Measurements from ENCODE around the gene GID8. TPM values are rescaled to one million over a fixed set of nuclear protein-coding genes. Genes with fewer than 3 reads are reported as not detected.

GID8 gene
- total RNA-seq, 1 experiment from 2014 or later = 35.6 TPM

DNA sequence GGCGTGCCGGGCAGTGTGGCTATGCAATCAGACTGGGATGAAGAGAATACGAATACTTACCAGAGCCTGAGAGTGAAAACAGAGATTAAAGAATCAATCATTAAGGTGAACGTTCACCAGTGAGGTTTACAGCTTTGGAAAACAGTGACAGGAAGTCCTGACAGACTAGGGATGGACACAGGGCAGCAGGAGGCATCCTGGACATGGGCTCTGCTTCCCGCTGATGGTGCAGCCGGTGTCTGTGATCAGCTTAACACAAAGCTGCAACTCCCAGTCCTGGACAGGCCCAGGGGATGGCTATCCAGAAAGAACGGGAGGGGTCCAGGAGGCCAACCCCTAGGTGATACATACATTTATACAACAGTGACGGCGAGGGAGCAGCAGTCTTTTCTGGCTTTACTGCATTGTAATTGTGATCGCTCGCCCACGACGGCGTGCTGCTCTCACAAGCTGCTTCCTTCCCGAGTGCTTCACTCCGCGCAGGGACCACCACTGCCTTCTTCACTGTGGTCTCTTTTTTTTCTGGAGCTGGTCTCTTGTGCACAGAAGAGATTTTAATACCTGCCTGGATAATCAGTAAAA lies 32.3 kb upstream of the GID8 start (continued):
- TF ChIP-seq, protein P1, sequence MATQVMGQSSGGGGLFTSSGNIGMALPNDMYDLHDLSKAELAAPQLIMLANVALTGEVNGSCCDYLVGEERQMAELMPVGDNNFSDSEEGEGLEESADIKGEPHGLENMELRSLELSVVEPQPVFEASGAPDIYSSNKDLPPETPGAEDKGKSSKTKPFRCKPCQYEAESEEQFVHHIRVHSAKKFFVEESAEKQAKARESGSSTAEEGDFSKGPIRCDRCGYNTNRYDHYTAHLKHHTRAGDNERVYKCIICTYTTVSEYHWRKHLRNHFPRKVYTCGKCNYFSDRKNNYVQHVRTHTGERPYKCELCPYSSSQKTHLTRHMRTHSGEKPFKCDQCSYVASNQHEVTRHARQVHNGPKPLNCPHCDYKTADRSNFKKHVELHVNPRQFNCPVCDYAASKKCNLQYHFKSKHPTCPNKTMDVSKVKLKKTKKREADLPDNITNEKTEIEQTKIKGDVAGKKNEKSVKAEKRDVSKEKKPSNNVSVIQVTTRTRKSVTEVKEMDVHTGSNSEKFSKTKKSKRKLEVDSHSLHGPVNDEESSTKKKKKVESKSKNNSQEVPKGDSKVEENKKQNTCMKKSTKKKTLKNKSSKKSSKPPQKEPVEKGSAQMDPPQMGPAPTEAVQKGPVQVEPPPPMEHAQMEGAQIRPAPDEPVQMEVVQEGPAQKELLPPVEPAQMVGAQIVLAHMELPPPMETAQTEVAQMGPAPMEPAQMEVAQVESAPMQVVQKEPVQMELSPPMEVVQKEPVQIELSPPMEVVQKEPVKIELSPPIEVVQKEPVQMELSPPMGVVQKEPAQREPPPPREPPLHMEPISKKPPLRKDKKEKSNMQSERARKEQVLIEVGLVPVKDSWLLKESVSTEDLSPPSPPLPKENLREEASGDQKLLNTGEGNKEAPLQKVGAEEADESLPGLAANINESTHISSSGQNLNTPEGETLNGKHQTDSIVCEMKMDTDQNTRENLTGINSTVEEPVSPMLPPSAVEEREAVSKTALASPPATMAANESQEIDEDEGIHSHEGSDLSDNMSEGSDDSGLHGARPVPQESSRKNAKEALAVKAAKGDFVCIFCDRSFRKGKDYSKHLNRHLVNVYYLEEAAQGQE (IDR thresholded peaks at IDR 0.05; ENCODE audit: low read depth) = no peak
- TF ChIP-seq ELF1 (IDR thresholded peaks at IDR 0.05; ENCODE audit: borderline replicate concordance, low read depth) = no peak
- no peak for TF ChIP-seq SP1 (IDR thresholded peaks at IDR 0.05; ENCODE audit: low read depth)
- TF ChIP-seq EGR1 (IDR thresholded peaks at IDR 0.05; ENCODE audit: low read depth) = no peak
- TF ChIP-seq EZH2 (IDR thresholded peaks at IDR 0.05) = no peak
- TF ChIP-seq FOSL1 (IDR thresholded peaks at IDR 0.05; ENCODE audit: low read depth) = no peak
- TF ChIP-seq ZNF274 (IDR thresholded peaks at IDR 0.05; ENCODE audit: low read depth, low read length) = no peak
- TF ChIP-seq, protein P2, sequence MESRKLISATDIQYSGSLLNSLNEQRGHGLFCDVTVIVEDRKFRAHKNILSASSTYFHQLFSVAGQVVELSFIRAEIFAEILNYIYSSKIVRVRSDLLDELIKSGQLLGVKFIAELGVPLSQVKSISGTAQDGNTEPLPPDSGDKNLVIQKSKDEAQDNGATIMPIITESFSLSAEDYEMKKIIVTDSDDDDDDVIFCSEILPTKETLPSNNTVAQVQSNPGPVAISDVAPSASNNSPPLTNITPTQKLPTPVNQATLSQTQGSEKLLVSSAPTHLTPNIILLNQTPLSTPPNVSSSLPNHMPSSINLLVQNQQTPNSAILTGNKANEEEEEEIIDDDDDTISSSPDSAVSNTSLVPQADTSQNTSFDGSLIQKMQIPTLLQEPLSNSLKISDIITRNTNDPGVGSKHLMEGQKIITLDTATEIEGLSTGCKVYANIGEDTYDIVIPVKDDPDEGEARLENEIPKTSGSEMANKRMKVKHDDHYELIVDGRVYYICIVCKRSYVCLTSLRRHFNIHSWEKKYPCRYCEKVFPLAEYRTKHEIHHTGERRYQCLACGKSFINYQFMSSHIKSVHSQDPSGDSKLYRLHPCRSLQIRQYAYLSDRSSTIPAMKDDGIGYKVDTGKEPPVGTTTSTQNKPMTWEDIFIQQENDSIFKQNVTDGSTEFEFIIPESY (IDR thresholded peaks at IDR 0.05; ENCODE audit: extremely low read depth, insufficient replicate concordance, low read length) = no peak

- peaks cover 0 to 4% of the 10 kb centered on the region in 2 experiments; a peak in 1 of 4 replicates for H3K4me1 ChIP-seq (ENCODE audit: control insufficient read depth in 1 of 2, insufficient read depth in 2 of 2, low read length in 2 of 2)
- no peak overlapping the region for H3K4me3 ChIP-seq (replicated peaks in 1 of 2; ENCODE audit: low read depth in 1 of 2, low read length in 2 of 2)
- no peak overlapping the region for H3K27ac ChIP-seq (ENCODE audit: low read depth, low read length)
- intact Hi-C loops (cut with micrococcal nuclease) = no loop called here
- peaks cover 62% of the 10 kb centered on the region for H3K79me2 ChIP-seq (ENCODE audit: insufficient read depth, low read length)
- no TSS peak for BruUV-seq (replicated peaks)
- TF ChIP-seq CEBPB (IDR thresholded peaks at IDR 0.05; ENCODE audit: low read depth) (no peak), TCF7L2 (IDR thresholded peaks at IDR 0.05; ENCODE audit: borderline replicate concordance, extremely low read depth, insufficient read depth, insufficient read length) (no peak), EZH2phosphoT487 (IDR thresholded peaks at IDR 0.05; ENCODE audit: borderline replicate concordance) (no peak)
- no peaks in the 10 kb centered on the region for H3K9me3 ChIP-seq (ENCODE audit: control insufficient read depth in 1 of 2, insufficient read depth in 1 of 2, low read depth in 1 of 2, low read length in 2 of 2)
- no peak for ATAC-seq
- ChIA-PET POLR2A (no interaction called here), RAD21 (ENCODE audit: low non-redundant PET in 1 of 2, low total read pairs in 2 of 2, uncharacterized antibody in 2 of 2, unreplicated experiment in 2 of 2) (no interaction called here), CTCF (no interaction called here)
- H3K36me3 ChIP-seq (ENCODE audit: control insufficient read depth in 1 of 2, insufficient read depth in 2 of 2, low read length in 2 of 2) = peaks cover 72 to 90% of the 10 kb centered on the region in 2 experiments
- H4K20me1 ChIP-seq (ENCODE audit: insufficient read depth) = peaks cover 5% of the 10 kb centered on the region; the same call in 1 of the 2 replicates
- no peaks in the 10 kb centered on the region for H3K9me2 ChIP-seq (ENCODE audit: insufficient read depth)
- no peak for DNase-seq (ENCODE audit: low read depth, low spot score)
- no peaks in the 10 kb centered on the region for H3K27me3 ChIP-seq (ENCODE audit: insufficient read depth, low read length)
- no peak overlapping the region for H3K4me2 ChIP-seq (ENCODE audit: low read length)
- H2AFZ ChIP-seq (ENCODE audit: low read depth, low read length, poor library complexity, severe bottlenecking) = no peak overlapping the region
- no peak overlapping the region for H3K9ac ChIP-seq (ENCODE audit: low read length)
Measured at GRCh38 chr20:62906209-62906608, 31.7 kb upstream of the GID8 start.
